ENCODE measurements around the gene CPEB4.

DNA sequence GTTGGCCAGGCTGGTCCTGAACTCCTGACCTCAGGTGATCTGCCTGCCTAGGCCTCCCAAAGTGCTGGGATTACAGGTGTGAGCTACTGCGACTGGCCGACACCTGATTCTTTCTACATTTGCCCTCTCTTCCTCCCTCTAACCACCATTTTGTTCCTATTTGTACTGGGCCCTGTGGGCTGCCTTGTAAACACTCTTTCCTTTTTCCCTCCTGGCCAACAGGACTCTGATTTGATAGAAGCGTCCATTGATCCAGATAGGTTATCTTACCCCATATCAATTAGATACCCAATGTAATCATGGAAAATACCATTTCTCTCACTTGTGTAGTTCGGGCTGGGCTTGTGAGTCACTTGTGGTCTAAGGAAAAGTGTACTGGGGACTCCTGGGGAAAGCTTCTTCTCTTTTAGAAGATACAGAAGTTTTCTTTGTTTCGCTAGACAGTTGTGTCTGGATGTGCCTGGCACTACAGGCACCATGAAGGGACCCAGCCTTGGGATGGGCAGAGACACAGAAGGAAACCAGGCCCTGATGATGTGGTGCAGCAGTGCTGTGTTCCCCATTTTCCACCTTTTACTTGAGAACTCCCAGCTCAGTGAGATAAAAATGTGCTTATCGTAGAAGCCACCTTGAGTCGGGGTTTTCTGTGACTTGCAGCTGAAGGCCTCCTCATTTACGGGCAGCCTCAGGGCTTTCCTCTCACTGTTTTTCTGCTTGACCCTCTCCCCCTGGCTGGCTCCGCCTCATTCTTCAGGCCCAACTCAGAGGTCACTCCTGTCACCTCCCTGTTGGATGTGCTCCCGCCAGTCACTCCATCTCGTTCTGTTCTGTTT is 32.8 kb upstream of the CPEB4 start:
- TF ChIP-seq OSR1 (CRISPR knock-in tag; IDR thresholded peaks at IDR 0.05) (no peak), BACH2 (CRISPR knock-in tag; IDR thresholded peaks at IDR 0.05; ENCODE audit: borderline replicate concordance) (no peak), ZNF565 (CRISPR knock-in tag; conservative IDR thresholded peaks at IDR 0.05; ENCODE audit: low read depth) (no peak), ZNF70 (CRISPR knock-in tag; IDR thresholded peaks at IDR 0.05) (no peak), TCF4 (CRISPR knock-in tag; IDR thresholded peaks at IDR 0.05; ENCODE audit: borderline replicate concordance) (no peak)
- TF ChIP-seq, protein P1, sequence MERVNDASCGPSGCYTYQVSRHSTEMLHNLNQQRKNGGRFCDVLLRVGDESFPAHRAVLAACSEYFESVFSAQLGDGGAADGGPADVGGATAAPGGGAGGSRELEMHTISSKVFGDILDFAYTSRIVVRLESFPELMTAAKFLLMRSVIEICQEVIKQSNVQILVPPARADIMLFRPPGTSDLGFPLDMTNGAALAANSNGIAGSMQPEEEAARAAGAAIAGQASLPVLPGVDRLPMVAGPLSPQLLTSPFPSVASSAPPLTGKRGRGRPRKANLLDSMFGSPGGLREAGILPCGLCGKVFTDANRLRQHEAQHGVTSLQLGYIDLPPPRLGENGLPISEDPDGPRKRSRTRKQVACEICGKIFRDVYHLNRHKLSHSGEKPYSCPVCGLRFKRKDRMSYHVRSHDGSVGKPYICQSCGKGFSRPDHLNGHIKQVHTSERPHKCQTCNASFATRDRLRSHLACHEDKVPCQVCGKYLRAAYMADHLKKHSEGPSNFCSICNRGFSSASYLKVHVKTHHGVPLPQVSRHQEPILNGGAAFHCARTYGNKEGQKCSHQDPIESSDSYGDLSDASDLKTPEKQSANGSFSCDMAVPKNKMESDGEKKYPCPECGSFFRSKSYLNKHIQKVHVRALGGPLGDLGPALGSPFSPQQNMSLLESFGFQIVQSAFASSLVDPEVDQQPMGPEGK (CRISPR knock-in tag; IDR thresholded peaks at IDR 0.05; ENCODE audit: borderline replicate concordance) = no peak

Measured in SK-N-SH treated with all-trans-retinoic acid at 6 μM for 48 hours (cell line).